ENCODE data around the gene ABTB2.
"Not testable (repeated sequence)": the region's sequence is repeated elsewhere in the genome, so short reads cannot be mapped to it uniquely, and the experiment has no call there.

ABTB2 gene

DNA sequence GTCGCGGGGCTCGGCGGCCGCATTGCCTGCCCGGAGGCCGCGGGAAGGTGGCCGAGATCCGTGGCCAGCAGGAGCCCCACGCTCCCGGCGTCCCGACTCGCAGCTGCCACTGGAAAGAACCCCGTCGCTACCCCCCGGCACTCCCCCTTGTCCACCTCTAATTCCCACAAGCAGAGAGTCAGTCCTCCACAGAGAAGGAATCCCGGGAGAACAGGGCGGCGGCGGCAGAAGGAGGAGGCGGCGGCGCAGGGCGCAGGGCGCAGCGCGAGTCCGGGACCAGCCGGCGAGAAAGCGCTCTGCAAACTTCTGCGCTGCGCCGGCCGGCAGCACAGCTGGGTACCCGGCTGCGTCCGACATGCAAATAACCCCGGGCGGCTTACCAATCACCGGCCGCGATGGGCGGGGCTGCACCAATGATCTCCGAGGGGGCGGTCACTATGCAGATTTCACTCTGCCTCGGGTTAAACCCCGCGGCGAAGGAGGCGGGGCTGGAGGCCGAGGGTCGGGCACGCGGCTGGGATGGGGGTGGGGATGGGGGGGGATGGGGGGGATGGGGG lies at the start of gene ABTB2:
Gene ABTB2, minus strand, starts transcription at position 310 of the 557 bp plus-strand sequence.
- no peaks in the 10 kb centered on the region for H3K36me3 Mint-ChIP-seq
- CTCF ChIA-PET: interaction anchor here (1.0 to 3.6 kb wide), 12 partner anchors 14 to 360 kb away, joined by 3 to 73 read pairs (median 5); partner anchors contain the start of gene NAT10
- H3K27me3 Mint-ChIP-seq: peaks cover 50% of the 10 kb centered on the region

GRCh38 chr11:34407121-34407813 lies 49.5 kb upstream of the ABTB2 start:
- Mint-ChIP-seq H3K4me3 (no peak overlapping the region), H3K27me3 (peaks cover 23% of the 10 kb centered on the region), H3K9me3 (no peaks in the 10 kb centered on the region), H3K36me3 (no peaks in the 10 kb centered on the region), H3K27ac (no peak overlapping the region), H3K4me1 (no peaks in the 10 kb centered on the region)
- CTCF ChIA-PET: no interaction called here
- DNase-seq: no peak

More for the DNA sequence above, at the start of gene ABTB2:
- H3K27ac Mint-ChIP-seq: peak within 1 kb of the TSS; percentile 81
- peak; percentile 99 for DNase-seq
- peak within 1 kb of the TSS; percentile 76 for H3K4me3 Mint-ChIP-seq
- no peaks in the 10 kb centered on the region for H3K9me3 Mint-ChIP-seq
- H3K4me1 Mint-ChIP-seq: peaks cover 23% of the 10 kb centered on the region

- Mint-ChIP-seq H3K27ac (no peak overlapping the region), H3K9me3 (no peaks in the 10 kb centered on the region), H3K27me3 (peaks cover 23% of the 10 kb centered on the region), H3K36me3 (no peaks in the 10 kb centered on the region), H3K4me3 (no peak overlapping the region), H3K4me1 (no peaks in the 10 kb centered on the region)
- DNase-seq: no peak
- CTCF ChIA-PET: no interaction called here
Observed at GRCh38 chr11:34406413-34406812, 48.6 kb upstream of the ABTB2 start.

DNA sequence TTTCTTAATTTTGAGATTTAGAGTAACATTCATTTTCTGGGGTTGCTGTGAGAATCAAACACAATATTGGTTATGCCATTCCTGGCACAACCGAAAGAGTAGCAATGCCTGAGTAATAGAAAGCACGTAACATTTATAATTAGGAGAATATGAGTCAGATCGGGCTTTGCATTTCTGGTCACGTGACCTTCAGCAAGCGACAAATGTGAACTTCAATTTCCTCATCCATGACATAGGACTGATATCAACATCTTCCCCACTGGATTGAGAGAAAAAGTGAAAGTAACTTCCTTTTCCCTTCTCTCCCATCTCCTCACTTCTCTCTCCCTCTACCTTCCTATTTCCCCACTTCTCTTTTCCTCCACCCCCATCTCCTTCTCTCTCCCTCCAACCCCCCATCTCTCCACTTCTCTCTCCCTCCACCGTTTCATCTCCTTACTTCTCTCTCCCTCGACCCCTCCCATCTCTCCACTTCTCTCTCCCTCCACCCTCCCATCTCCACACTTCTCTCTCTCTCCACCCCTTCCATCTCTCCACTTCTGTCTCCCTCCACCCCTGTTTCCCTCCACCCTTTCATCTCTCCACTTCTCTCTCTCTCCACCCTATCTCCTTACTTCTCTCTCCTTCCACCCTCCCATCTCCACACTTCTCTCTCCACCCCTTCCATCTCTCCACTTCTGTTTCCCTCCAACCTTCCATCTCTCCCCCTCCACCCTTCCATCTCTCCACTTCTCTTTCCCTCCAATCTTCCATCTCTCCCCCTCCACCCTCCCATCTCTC lies 47.5 kb upstream of the ABTB2 start:
- H3K9me3 Mint-ChIP-seq: no peaks in the 10 kb centered on the region
- no peaks in the 10 kb centered on the region for H3K4me1 Mint-ChIP-seq
- peaks cover 23% of the 10 kb centered on the region for H3K27me3 Mint-ChIP-seq
- CTCF ChIA-PET: no interaction called here
- no peak for DNase-seq
- no peak overlapping the region for H3K27ac Mint-ChIP-seq
- H3K36me3 Mint-ChIP-seq: no peaks in the 10 kb centered on the region
- no peak overlapping the region for H3K4me3 Mint-ChIP-seq

- Mint-ChIP-seq H3K36me3 (no peaks in the 10 kb centered on the region), H3K4me3 (no peak overlapping the region), H3K27ac (no peak overlapping the region), H3K27me3 (peaks cover 20% of the 10 kb centered on the region), H3K9me3 (no peaks in the 10 kb centered on the region), H3K4me1 (no peaks in the 10 kb centered on the region)
- no peak for DNase-seq
- CTCF ChIA-PET: interaction anchor here (1.5 kb wide), 1 partner anchor 230 kb away, joined by 4 read pairs; no protein-coding TSS in a partner anchor
Observed at GRCh38 chr11:34404280-34404679, 46.5 kb upstream of the ABTB2 start.

DNA sequence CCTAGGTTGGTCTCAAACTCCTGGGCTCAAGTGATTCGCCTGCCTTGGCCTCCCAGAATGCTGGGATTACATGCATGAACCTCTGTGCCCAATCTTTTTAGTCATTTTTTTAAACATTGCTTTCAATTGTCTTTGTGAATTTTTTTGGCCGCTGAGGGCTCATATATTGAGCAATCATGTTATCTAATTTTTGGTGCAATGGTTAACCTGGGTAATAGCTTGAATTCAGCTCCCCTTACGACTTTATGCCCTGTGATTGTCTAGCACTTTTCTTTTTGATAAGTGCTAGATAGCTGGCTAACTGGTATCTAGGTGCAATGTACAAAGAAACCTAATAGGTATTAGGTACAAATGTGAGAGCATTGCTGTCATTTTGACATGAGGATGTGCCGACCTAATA lies 45.6 kb upstream of the ABTB2 start:
- H3K4me3 Mint-ChIP-seq: no peak overlapping the region
- H3K27ac Mint-ChIP-seq: no peak overlapping the region
- DNase-seq: no peak
- H3K36me3 Mint-ChIP-seq: no peaks in the 10 kb centered on the region
- no peaks in the 10 kb centered on the region for H3K4me1 Mint-ChIP-seq
- no peaks in the 10 kb centered on the region for H3K9me3 Mint-ChIP-seq
- peaks cover 16% of the 10 kb centered on the region for H3K27me3 Mint-ChIP-seq
- CTCF ChIA-PET: interaction anchor here (1.5 kb wide), 1 partner anchor 229 kb away, joined by 4 read pairs; no protein-coding TSS in a partner anchor

DNA sequence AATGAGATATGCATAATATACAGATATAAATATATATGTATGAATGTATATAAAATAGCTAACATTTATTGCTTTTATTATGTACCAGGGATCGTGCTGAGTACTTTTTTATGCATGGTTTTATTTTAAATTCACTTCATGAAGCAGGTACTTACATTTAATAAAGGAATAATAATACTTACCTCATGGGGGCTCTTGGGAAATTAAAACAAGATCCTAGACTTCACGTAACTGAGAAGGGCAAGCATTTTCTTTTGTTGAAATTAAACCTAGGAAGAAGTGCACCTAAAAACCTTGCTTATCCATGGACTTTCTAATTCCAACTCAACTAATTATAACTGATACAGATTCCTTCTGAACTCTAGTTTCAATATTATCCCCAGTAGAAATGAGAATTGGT lies 40.0 kb upstream of the ABTB2 start:
- H3K4me3 Mint-ChIP-seq: no peak overlapping the region

GRCh38 chr11:34397120-34397519 lies 39.3 kb upstream of the ABTB2 start:
- H3K27me3 Mint-ChIP-seq: peaks cover 11% of the 10 kb centered on the region
- H3K27ac Mint-ChIP-seq: no peak overlapping the region
- CTCF ChIA-PET: no interaction called here
- peaks cover 11% of the 10 kb centered on the region for H3K9me3 Mint-ChIP-seq
- H3K4me3 Mint-ChIP-seq: no peak overlapping the region
- H3K36me3 Mint-ChIP-seq: no peaks in the 10 kb centered on the region
- no peak for DNase-seq
- no peaks in the 10 kb centered on the region for H3K4me1 Mint-ChIP-seq

More for the DNA sequence above, 40.0 kb upstream of the ABTB2 start:
- peaks cover 11% of the 10 kb centered on the region for H3K9me3 Mint-ChIP-seq
- H3K27ac Mint-ChIP-seq: no peak overlapping the region
- CTCF ChIA-PET: no interaction called here
- H3K27me3 Mint-ChIP-seq: peaks cover 11% of the 10 kb centered on the region
- H3K4me1 Mint-ChIP-seq: no peaks in the 10 kb centered on the region
- H3K36me3 Mint-ChIP-seq: no peaks in the 10 kb centered on the region
- no peak for DNase-seq

DNA sequence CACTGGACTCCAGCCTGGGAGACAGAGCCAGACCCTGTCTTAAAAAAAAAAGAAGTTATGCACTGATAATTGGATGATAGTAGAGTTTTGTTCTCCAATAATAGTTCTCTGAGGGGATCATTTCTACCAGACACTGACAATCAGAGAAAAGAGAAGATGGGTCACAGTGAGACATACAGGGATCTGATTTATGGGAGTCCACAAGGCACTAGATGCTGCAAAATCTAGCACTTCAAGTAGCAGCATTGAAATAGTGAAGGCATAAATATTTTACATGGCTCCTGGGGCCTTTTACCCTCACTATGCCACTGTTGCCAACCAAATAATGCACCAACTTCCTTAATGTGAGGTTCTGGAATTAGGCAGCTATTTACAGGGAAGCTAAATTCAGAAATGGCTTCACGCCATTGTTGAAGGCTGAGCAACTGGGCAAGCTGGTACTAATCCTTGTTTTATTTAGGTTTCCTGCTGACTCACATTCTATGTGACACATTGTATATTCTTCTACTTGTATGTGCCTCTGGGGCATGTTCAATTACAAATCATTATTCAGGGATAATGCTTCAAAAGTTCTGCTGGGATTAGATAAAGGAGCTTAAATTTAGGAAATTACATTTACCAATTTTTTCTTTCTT lies 38.2 kb upstream of the ABTB2 start:
- DNase-seq: no peak

DNA sequence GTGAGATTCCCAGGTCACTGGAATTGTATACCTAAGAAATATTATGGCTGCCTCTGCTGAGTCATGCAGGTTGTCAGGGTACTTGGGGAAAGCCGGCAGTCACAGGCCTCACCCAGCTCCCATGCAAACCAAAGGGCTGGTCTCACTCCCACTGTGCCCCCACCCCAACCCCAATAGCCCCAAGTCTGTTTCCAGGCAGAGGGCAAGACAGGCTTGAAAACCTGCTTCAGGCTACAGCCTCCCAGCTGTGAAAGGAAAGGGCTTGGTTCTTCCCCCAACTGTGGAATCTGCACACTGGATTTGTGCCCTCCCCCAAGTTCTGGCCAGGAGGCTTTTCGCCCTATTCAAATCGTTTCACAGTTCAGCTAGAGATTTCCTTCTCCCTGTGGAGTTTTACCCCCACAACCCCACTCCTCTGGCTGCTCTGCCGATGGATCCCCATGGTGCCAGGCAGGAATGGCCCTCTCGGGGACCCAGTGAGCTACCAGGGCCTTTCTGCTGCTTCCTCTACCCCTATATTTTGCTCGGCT lies 37.0 kb upstream of the ABTB2 start:
- Mint-ChIP-seq H3K27ac (no peak overlapping the region), H3K36me3 (no peaks in the 10 kb centered on the region), H3K27me3 (peaks cover 11% of the 10 kb centered on the region), H3K4me1 (no peaks in the 10 kb centered on the region), H3K4me3 (no peak overlapping the region), H3K9me3 (peaks cover 11% of the 10 kb centered on the region)
- CTCF ChIA-PET: no interaction called here
- no peak for DNase-seq

More for the DNA sequence above, 38.2 kb upstream of the ABTB2 start:
- Mint-ChIP-seq H3K27ac (no peak overlapping the region), H3K27me3 (peaks cover 11% of the 10 kb centered on the region), H3K4me1 (no peaks in the 10 kb centered on the region), H3K36me3 (no peaks in the 10 kb centered on the region), H3K4me3 (no peak overlapping the region), H3K9me3 (peaks cover 11% of the 10 kb centered on the region)
- CTCF ChIA-PET: no interaction called here

DNA sequence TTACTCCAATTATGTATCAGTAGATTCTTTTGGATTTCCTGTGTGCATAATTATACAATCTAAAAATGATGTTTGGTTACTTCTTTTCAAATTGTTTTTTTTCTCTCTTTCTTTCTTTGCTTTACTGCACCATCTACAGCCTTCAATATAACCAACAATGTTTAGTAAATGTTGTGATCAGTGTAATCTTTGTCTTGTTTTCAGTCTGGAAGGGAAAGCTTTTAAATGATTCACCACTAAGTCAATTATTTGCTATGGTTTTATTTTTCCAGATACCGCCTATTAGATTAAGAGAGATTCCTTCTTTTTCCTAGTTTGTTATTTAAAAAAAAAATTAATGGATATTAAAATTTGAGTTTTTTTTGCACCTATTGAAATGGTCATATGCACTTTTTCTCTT lies 29.8 kb upstream of the ABTB2 start:
- CTCF ChIA-PET: no interaction called here
- DNase-seq: no peak
- Mint-ChIP-seq H3K4me3 (no peak overlapping the region), H3K4me1 (no peaks in the 10 kb centered on the region), H3K27me3 (peaks cover 6% of the 10 kb centered on the region), H3K27ac (no peak overlapping the region), H3K9me3 (no peaks in the 10 kb centered on the region), H3K36me3 (no peaks in the 10 kb centered on the region)

DNA sequence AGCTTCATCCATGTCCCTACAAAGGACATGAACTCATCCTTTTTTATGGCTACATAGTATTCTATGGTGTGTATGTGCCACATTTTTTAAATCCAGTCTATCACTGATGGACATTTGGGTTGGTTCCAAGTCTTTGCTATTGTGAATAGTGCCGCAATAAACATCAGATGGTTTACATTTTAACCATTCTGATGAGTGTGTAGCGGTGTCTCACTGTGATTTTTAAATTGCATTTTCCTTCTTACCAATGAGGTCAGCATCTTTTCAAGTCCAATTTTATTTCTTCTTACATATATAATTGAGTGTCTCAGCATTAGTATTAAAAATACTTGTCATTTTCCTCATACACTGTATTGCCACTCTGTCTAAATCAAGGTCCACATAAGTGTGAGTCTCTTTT lies 28.5 kb upstream of the ABTB2 start:
- H3K27me3 Mint-ChIP-seq, H3K27ac Mint-ChIP-seq, H3K36me3 Mint-ChIP-seq, CTCF ChIA-PET, H3K4me1 Mint-ChIP-seq, DNase-seq, H3K4me3 Mint-ChIP-seq, H3K9me3 Mint-ChIP-seq: not testable (repeated sequence)

GRCh38 chr11:34382532-34383276 lies 24.9 kb upstream of the ABTB2 start:
- Mint-ChIP-seq H3K27me3 (peaks cover 6% of the 10 kb centered on the region), H3K4me3 (no peak overlapping the region), H3K36me3 (no peaks in the 10 kb centered on the region), H3K9me3 (no peaks in the 10 kb centered on the region), H3K4me1 (no peaks in the 10 kb centered on the region), H3K27ac (no peak overlapping the region)
- CTCF ChIA-PET: interaction anchor here (0.6 kb wide), 1 partner anchor 1104 kb away, joined by 3 read pairs; no protein-coding TSS in a partner anchor
- no peak for DNase-seq
